GM18505 (cell line): ENCODE results near the gene FAM193A.
"Not testable (repeated sequence)": the region's sequence is repeated elsewhere in the genome, so short reads cannot be mapped to it uniquely, and the experiment has no call there.

Source experiments
- ATAC-seq: cut with Tn5 transposase; IDR thresholded peaks from one replicate; pipeline ENCODE4 v1.9.1; 2021; ENCODE audit not compliant: unreplicated experiment
- POLR2A ChIP-seq: IDR thresholded peaks from 4 replicates; pipeline ENCODE4 v1.6.1; 2011; ENCODE audit warnings: borderline replicate concordance; ENCODE audit not compliant: insufficient read depth, insufficient read length; ENCODE audit errors: extremely low read depth

FAM193A gene

DNA sequence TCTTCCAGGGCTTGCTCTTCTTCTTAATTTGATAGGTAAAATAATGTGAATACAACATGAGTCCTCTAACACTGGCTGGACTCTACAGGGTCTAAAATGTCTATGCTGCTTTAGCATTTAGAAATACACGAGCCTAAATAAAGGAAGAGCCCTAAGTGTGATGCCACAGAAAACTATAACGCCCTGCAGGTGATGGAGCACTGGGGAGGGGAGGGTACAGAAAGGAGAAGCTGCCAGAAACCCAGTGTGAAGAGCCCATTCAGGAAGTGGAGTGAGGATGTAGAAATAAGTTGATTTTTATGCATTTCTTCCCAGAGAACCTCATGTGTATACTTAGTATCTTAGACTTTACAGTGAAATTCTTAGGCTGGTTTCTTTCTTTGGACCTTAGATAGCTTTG is 136.3 kb downstream of the FAM193A start:
- no peak for ATAC-seq
- TF ChIP-seq POLR2A, result no peak

- TF ChIP-seq POLR2A, result no peak
- ATAC-seq, result no peak
Measured at GRCh38 chr4:2673157-2673556, 136.7 kb downstream of the FAM193A start.

DNA sequence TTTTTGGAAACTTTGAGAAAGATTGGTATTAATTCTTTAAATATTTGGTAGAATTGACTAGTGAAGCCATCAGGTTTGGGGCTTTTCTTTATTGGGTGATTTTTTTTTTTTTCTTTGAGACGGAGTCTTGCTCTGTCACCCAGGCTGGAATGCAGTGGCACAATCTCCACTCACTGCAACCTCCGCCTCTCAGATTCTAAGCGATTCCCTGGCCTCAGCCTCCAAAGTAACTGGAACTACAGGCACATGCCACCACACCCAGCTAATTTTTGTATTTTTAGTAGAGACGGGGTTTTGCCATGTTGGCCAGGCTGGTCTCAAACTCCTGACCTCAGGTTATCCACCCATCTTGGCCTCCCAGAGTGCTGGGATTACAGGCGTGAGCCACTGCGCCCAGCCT is 143.3 kb downstream of the FAM193A start:
- ATAC-seq, result not testable (repeated sequence)

DNA sequence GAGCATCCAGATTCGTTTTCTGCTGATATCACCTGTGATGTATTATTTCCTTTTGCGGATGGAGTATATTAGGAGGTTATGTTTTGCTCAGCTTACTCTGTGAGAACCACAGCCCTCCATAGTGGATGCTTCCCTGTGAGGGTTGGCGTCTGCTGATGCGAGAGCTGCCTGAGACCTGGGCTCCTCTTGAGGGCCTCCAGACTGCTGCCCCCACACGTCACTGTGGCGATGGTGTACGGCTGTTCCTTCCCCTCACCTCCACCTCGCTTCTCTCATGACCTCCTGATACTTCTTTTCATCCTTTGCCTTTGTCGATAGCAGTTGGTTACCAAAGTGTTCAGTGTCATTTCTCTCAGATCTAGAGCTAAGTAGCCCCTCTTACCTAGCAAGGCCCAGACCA is 148.0 kb downstream of the FAM193A start:
- no peak for ATAC-seq
- TF ChIP-seq POLR2A, result no peak

DNA sequence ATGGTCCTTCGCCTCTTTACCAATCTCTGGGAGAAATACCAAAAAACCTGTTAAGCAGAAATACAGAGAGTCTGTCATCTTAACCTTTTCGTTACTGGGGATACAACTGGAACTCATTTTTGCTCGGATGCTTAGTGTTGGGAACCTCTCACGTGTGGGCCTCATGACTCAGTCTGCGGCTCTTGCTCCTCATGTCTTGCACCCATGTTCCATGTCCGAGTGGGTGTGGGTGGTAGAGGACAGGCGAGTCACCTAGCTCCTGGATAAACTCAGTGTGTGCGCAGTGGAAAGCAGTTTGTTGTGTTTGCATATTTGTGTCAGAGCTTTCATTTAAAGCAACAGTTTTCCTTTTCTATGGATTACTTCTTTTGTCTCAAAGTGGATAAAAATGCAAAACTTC is 149.1 kb downstream of the FAM193A start:
- no peak for ATAC-seq
- TF ChIP-seq POLR2A, result no peak

- TF ChIP-seq POLR2A, result no peak
- no peak for ATAC-seq
Measured at GRCh38 chr4:2686379-2687265, 150.2 kb downstream of the FAM193A start.

DNA sequence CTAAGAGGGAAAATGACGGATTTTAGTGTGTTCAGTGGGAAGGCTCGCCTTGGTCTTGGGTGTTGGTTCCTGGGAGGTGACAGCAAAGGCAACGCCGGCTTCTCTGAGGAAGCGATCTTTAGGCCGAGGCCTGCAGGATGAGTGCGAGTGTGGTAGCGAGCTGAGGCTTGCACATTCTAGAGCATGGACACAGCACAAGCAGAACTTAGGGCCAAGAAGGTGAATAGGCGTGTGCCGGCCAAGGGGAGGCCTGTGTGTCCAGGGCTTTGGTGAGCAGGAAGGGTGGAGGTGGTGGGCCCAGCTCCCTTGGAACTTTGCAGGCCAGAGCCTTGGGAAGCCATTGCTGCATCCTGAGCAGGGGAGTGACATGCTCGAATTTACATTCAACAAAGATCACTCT is 151.8 kb downstream of the FAM193A start:
- no peak for ATAC-seq
- no peak for TF ChIP-seq POLR2A

- no peak for TF ChIP-seq POLR2A
- no peak for ATAC-seq
Measured at GRCh38 chr4:2688697-2689096, 152.2 kb downstream of the FAM193A start.

- no peak for ATAC-seq
Measured at GRCh38 chr4:2689114-2689513, 152.7 kb downstream of the FAM193A start.

GRCh38 chr4:2689825-2690700 is 153.6 kb downstream of the FAM193A start:
- ATAC-seq, result peak; percentile 74
- TF ChIP-seq POLR2A, result peak; percentile 24

More at GRCh38 chr4:2689114-2689513, 152.7 kb downstream of the FAM193A start:
- no peak for TF ChIP-seq POLR2A

DNA sequence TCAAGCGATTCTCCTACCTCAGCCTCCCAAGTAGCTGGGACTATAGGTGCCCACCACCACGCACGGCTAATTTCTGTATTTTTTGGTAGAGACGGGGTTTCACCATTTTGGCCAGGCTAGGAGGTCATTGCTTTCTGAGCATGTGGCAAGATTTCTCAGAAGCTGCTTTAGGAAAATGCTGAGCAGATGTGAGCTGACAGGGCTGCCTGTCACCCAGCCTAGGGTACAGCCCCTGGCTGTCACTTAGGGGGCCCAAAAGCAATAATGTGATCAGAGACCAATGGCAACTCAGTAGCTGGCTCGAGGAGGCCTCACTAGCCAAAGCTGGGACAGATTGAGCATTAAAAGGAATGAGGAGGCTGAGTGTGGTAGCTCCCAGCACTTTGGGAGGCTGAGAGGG is 154.9 kb downstream of the FAM193A start:
- TF ChIP-seq POLR2A, result no peak
- no peak for ATAC-seq

DNA sequence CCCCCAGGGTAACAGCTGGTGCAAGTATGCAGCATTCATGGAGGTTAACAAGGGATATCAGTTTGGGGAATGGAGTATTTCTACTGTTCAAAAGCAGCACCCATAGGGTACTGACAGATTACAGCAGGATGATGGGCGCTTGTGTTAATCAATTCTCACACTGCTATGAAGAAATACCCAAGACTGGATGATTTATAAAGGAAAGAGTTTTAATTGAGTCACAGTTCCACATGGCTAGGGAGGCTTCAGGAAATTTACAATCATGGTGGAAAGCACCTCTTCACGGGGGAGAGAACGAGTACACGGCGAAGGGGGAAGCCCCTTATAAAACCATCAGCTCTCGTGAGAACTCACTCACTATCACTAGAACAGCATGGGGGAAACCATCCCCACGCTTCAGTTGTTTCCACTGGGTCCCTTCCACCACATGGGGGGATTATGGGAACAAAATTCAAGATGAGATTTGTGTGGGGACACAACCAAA is 155.5 kb downstream of the FAM193A start:
- no peak for TF ChIP-seq POLR2A
- ATAC-seq, result no peak

DNA sequence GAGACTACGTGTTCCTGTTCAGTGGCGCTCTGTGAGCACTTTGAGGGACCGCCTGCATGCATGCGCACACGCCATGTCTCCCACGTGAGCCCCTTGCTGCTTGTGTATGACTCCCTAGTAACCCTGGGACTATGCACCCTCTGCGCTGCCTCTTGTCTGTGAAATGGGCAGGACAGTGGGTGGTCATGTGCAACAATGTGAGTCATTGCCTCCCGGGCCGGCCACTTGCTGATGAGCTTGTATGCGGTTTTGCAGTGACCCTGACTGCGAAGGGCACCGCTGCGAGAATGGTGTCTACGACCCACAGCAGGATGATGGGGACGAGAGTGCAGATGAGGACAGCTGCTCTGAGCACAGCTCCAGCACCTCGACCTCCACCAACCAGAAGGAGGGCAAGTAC is 158.2 kb downstream of the FAM193A start:
- ATAC-seq, result no peak

More for the DNA sequence above, 158.2 kb downstream of the FAM193A start:
- no peak for TF ChIP-seq POLR2A
